HCT116 (cell line): Measurements from ENCODE around the gene BNIP5. TPM values are rescaled to one million over a fixed set of nuclear protein-coding genes. Genes with fewer than 3 reads are reported as not detected.

ENCODE experiments used
- ATAC-seq: fragments of 200-7000 bp; cut with Tn5 transposase; 2 replicates; pipeline ENCODE4 v1.9.1; 2020; ENCODE audit warnings: mild to moderate bottlenecking, moderate library complexity
- BruUV-seq: library from RNA; stranded (reverse); fragments of 400-500 nt; replicated peaks from 2 replicates; lab custom pipeline; 2021; lab: Mats Ljungman, UMichigan
- CTCF ChIA-PET: fragments of 300-600 bp; sonication (Branson Sonifier 250); formaldehyde crosslinking; loops from one replicate; lab custom pipeline; 2021; ENCODE audit warnings: antibody characterized with exemption; lab: Charles Lee
- POLR2A ChIA-PET: fragments of 300-600, 350-600 bp; sonication (Branson Sonifier 250); formaldehyde crosslinking; loops from one replicate; lab custom pipeline; 2021; ENCODE audit warnings: antibody characterized with exemption; lab: Charles Lee
- RAD21 ChIA-PET, 2 experiments: fragments of 300-600 bp; sonication (Branson Sonifier 250); formaldehyde crosslinking; loops; one replicate each; lab custom pipeline; 2023; ENCODE audit warnings: low total read pairs in 2 of 2; ENCODE audit not compliant: uncharacterized antibody in 2 of 2, unreplicated experiment in 2 of 2, low non-redundant PET in 1 of 2; lab: Charles Lee
- DNase-seq: peaks from one replicate; pipeline ENCODE4 v3.0.0-alpha.2; 2010; ENCODE audit warnings: low read depth, low spot score
- H2AFZ ChIP-seq: fragments of 200-600 bp; shearing (Covaris generic), sonication (generic); 2 replicates; pipeline ENCODE4 v1.6.1; 2017; ENCODE audit warnings: low read depth, mixed run types, mixed read lengths, antibody characterized with exemption, low read length; ENCODE audit not compliant: poor library complexity, severe bottlenecking
- H3K27ac ChIP-seq: 2 replicates; pipeline ENCODE4 v1.5.1; 2012; ENCODE audit warnings: low read depth, low read length
- H3K27me3 ChIP-seq: fragments of 200-600 bp; sonication (generic); 2 replicates; pipeline ENCODE4 v1.6.1; 2016; ENCODE audit warnings: mixed run types, low read length, mixed read lengths; ENCODE audit not compliant: insufficient read depth
- H3K36me3 ChIP-seq, 2 experiments: fragments of 200-500 bp in 1 of 2; fragments of 200-600 bp in 1 of 2; sonication (Bioruptor generic) in 1 of 2; sonication (generic) in 1 of 2; 2 replicates each; pipeline versions ENCODE4 v1.5.1 to v1.6.1; 2014 to 2016; ENCODE audit warnings: low read length in 2 of 2, inconsistent platforms in 1 of 2, mixed read lengths in 1 of 2, mixed run types in 1 of 2; ENCODE audit not compliant: insufficient read depth in 2 of 2, control insufficient read depth in 1 of 2
- H3K4me1 ChIP-seq, 2 experiments: fragments of 200-600 bp in 1 of 2; sonication (generic) in 1 of 2; 2 replicates each; pipeline versions ENCODE4 v1.5.1 to v1.6.1; 2012 to 2017; ENCODE audit warnings: low read length in 2 of 2, inconsistent platforms in 1 of 2, mild to moderate bottlenecking in 1 of 2, mixed read lengths in 1 of 2, mixed run types in 1 of 2, moderate library complexity in 1 of 2; ENCODE audit not compliant: insufficient read depth in 2 of 2, control insufficient read depth in 1 of 2
- H3K4me2 ChIP-seq: fragments of 200-600 bp; sonication (generic); 2 replicates; pipeline ENCODE4 v1.6.1; 2017; ENCODE audit warnings: mixed run types, low read length, mixed read lengths
- H3K4me3 ChIP-seq, 2 experiments: fragments of 200-600 bp in 1 of 2; sonication (generic) in 1 of 2; replicated peaks in 1 of 2; 2 replicates each; pipeline ENCODE4 v1.5.1; 2011 to 2016; ENCODE audit warnings: low read length in 2 of 2, control low read depth in 1 of 2, low read depth in 1 of 2, mild to moderate bottlenecking in 1 of 2, mixed read lengths in 1 of 2, mixed run types in 1 of 2
- H3K79me2 ChIP-seq: fragments of 200-600 bp; sonication (generic); 2 replicates; pipeline ENCODE4 v1.6.1; 2017; ENCODE audit warnings: mild to moderate bottlenecking, mixed run types, low read length, moderate library complexity, mixed read lengths; ENCODE audit not compliant: insufficient read depth
- H3K9ac ChIP-seq: fragments of 200-600 bp; sonication (generic); 2 replicates; pipeline ENCODE4 v1.6.1; 2016; ENCODE audit warnings: low read length, mixed read lengths
- H3K9me2 ChIP-seq: fragments of 200-600 bp; sonication (generic), shearing (Covaris generic); 2 replicates; pipeline ENCODE4 v1.6.1; 2017; ENCODE audit warnings: mixed run types, mild to moderate bottlenecking, moderate library complexity; ENCODE audit not compliant: insufficient read depth
- H3K9me3 ChIP-seq, 2 experiments: fragments of 200-500 bp in 1 of 2; fragments of 200-600 bp in 1 of 2; sonication (Bioruptor generic) in 1 of 2; sonication (generic) in 1 of 2; 2 replicates each; pipeline ENCODE4 v1.6.1; 2014 to 2017; ENCODE audit warnings: low read length in 2 of 2, mixed read lengths in 2 of 2, inconsistent platforms in 1 of 2, low read depth in 1 of 2, mild to moderate bottlenecking in 1 of 2, mixed run types in 1 of 2, moderate library complexity in 1 of 2; ENCODE audit not compliant: control insufficient read depth in 1 of 2, insufficient read depth in 1 of 2
- H4K20me1 ChIP-seq: fragments of 200-600 bp; sonication (generic), shearing (Covaris generic); 2 replicates; pipeline ENCODE4 v1.6.1; 2017; ENCODE audit warnings: mixed run types, mild to moderate bottlenecking, moderate library complexity; ENCODE audit not compliant: insufficient read depth
- ATF3 ChIP-seq: IDR thresholded peaks from 2 replicates; pipeline ENCODE4 v1.6.1; 2012
- CBX3 ChIP-seq: IDR thresholded peaks from 2 replicates; pipeline ENCODE4 v1.6.1; 2012; ENCODE audit warnings: low read depth
- CTCF ChIP-seq, 3 experiments: fragments of 200-600 bp in 1 of 3; sonication (generic) in 1 of 3; IDR thresholded peaks in 2 of 3; conservative IDR thresholded peaks in 1 of 3; 2 replicates each; pipeline ENCODE4 v1.5.1; 2012 to 2017; ENCODE audit warnings: low read depth in 2 of 3, low read length in 2 of 3, antibody characterized with exemption in 1 of 3, borderline replicate concordance in 1 of 3, control low read depth in 1 of 3, mild to moderate bottlenecking in 1 of 3, mixed read lengths in 1 of 3, mixed run types in 1 of 3, moderate library complexity in 1 of 3; ENCODE audit not compliant: insufficient read depth in 1 of 3
- EGR1 ChIP-seq: IDR thresholded peaks from 2 replicates; pipeline ENCODE4 v1.6.1; 2012; ENCODE audit warnings: low read depth
- EZH2phosphoT487 ChIP-seq: fragments of 200-600 bp; IDR thresholded peaks from 2 replicates; pipeline ENCODE4 v1.6.1; 2018; ENCODE audit warnings: antibody characterized with exemption, borderline replicate concordance
- JUND ChIP-seq: IDR thresholded peaks from 2 replicates; pipeline ENCODE4 v1.6.1; 2012
- RAD21 ChIP-seq: IDR thresholded peaks from 2 replicates; pipeline ENCODE4 v1.6.1; 2012; ENCODE audit warnings: low read depth, mild to moderate bottlenecking
- SIN3A ChIP-seq: IDR thresholded peaks from 2 replicates; pipeline ENCODE4 v1.6.1; 2012; ENCODE audit warnings: low read depth
- TCF7L2 ChIP-seq: IDR thresholded peaks from 2 replicates; pipeline ENCODE4 v1.7.0; 2011; ENCODE audit warnings: borderline replicate concordance, inconsistent platforms; ENCODE audit not compliant: insufficient read depth, insufficient read length; ENCODE audit errors: extremely low read depth
- YY1 ChIP-seq: IDR thresholded peaks from 2 replicates; pipeline ENCODE4 v1.6.1; 2011; ENCODE audit warnings: low read length, low read depth, moderate library complexity, mild to moderate bottlenecking; ENCODE audit not compliant: insufficient replicate concordance; ENCODE audit errors: extremely low read depth
- ZFX ChIP-seq: fragments of 450-650 bp; IDR thresholded peaks from 2 replicates; pipeline ENCODE4 v1.6.1; 2017
- intact Hi-C: fragments of 100-400 bp; cut with micrococcal nuclease; formaldehyde crosslinking; loops from 2 replicates; pipeline ENCODE4 v1.10.0; 2022
- total RNA-seq: library from RNA; stranded (reverse); gene quantifications from one replicate; pipeline ENCODE4 v1.2.1, GENCODE V29; 2021; ENCODE audit not compliant: unreplicated experiment

Gene BNIP5
- total RNA-seq, 1 experiment from 2014 or later: not detected

GRCh38 chr6:36382976-36383375 is 46.3 kb upstream of the BNIP5 start:
- BruUV-seq: no TSS peak
- Histone ChIP-seq H3K79me2 (no peaks in the 10 kb centered on the region), H4K20me1 (no peaks in the 10 kb centered on the region), H3K4me1 (peaks cover 0 to 17% of the 10 kb centered on the region in 2 experiments; a peak in 2 of 4 replicates), H3K9me3 (no peaks in the 10 kb centered on the region), H3K27me3 (no peaks in the 10 kb centered on the region), H3K36me3 (no peaks in the 10 kb centered on the region), H2AFZ (no peak overlapping the region), H3K4me3 (no peak overlapping the region), H3K9ac (no peak overlapping the region), H3K27ac (no peak overlapping the region), H3K4me2 (no peak overlapping the region), H3K9me2 (no peaks in the 10 kb centered on the region)
- ChIA-PET CTCF (no interaction called here), POLR2A (interaction anchor here (0.6 kb wide), 1 partner anchor 62 kb away, joined by 4 read pairs; no protein-coding TSS in a partner anchor), RAD21 (no interaction called here)
- TF ChIP-seq SIN3A (no peak), CBX3 (no peak), ATF3 (no peak), EZH2phosphoT487 (no peak), EGR1 (no peak), CTCF (IDR thresholded peaks at IDR 0.05 in 2 of 3, conservative IDR thresholded peaks at IDR 0.05 in 1 of 3; ENCODE audit: borderline replicate concordance in 1 of 3, insufficient read depth in 1 of 3, low read depth in 2 of 3, low read length in 2 of 3) (no peak), ZFX (no peak), JUND (no peak), RAD21 (no peak), TCF7L2 (no peak), YY1 (no peak)
- intact Hi-C loops: no loop called here
- ATAC-seq (no peak), DNase-seq (no peak)
